GM06990 (cell line): Measurements from ENCODE around the gene TNS1.

Source experiments
- DNase-seq: peaks from one replicate; pipeline ENCODE4 v3.0.0-alpha.2; 2011; ENCODE audit not compliant: insufficient read length; ENCODE audit errors: extremely low read depth
- H3K27me3 ChIP-seq: replicated peaks from 2 replicates; pipeline ENCODE4 v1.6.0; 2011; ENCODE audit warnings: low read length; ENCODE audit not compliant: control insufficient read depth, insufficient read depth
- H3K36me3 ChIP-seq: 2 replicates; pipeline ENCODE4 v1.5.1; 2011; ENCODE audit warnings: low read length; ENCODE audit not compliant: control insufficient read depth, insufficient read depth
- H3K4me3 ChIP-seq: replicated peaks from 2 replicates; pipeline ENCODE4 v1.5.1; 2011; ENCODE audit warnings: low read depth, mild to moderate bottlenecking, control low read depth, low read length
- CTCF ChIP-seq: IDR thresholded peaks from 2 replicates; pipeline ENCODE4 v1.5.1; 2011; ENCODE audit warnings: low read length, control low read depth, mild to moderate bottlenecking, inconsistent platforms; ENCODE audit not compliant: insufficient read depth, poor library complexity, severe bottlenecking

TNS1 gene

DNA sequence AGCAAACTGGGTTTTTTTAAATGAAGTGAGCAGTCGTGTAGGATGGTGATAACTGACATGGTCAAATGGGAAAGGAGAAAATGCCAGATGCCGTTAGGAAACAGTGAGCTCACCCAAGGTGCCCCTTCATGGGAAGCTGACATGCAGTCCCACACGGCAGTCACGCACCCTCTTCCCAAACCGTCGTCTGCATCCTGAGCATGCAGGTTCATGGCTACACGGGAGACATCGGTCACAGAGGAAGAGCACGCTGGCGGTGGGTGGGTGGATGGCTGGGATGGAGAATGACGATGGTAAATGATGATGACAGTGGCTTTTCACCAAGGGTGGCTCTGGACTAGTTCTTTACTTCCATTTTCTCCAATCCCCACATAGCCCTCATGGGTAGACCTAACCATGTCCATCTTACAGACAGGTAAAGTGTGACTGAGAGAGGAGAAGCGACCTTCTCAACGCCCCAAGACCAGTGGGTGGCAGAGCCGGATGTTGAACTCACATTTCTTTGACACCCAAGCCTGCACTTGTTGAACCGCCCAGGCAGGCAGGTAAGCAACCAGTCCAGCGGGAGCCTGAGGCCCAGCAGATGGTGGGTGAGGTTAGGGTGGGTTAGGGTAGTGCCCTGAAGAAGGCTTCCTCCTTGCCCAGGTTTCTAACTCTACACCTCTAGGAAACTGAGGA lies 44.5 kb downstream of the TNS1 start:
- no peak for DNase-seq

DNA sequence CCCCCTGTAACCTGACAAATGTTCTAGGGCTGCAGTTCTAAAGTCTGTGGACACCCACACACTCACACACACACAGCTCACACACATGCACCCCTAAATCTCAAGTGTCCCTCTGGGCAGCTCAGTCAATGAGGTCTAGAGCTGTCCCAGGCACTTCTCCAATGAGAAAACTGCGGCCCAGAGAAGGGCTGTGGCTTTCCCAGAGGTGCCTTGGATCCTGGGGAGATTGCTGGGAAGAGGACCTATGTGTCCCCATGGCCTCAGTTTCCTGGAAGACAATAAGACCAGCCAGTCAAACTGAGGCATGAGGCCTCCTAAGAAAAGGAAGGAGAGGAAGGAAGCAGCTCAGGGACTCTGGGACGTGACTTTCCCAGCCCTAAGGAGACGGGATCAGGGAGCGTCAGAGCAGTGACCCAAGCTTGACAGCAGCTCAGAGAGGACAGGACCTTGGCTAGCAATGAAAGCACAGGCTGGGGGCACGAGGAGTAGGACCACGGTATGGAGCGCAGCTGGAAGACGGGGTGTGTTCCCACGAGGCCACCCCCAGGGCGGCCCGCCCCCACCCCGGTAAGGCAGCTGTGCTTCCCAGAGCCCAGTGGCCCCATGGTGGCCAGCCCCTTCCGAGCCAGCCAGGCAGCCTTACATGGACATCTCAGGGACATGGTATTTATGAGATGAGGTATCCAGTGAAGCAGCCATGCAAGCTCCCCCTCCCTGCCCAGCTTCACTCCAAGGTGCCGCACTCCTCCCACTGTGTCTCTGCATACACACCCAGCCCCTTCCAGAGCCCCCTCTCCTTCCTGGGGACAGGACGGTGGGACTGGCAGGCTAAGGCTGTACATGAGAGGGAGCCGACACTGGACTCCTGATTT lies 46.0 kb downstream of the TNS1 start:
- Histone ChIP-seq H3K27me3 (peaks cover 1% of the 10 kb centered on the region; the same call in 1 of the 2 replicates), H3K36me3 (no peaks in the 10 kb centered on the region), H3K4me3 (no peak overlapping the region)
- no peak for DNase-seq
- TF ChIP-seq CTCF: no peak

More for the DNA sequence above, 44.5 kb downstream of the TNS1 start:
- Histone ChIP-seq H3K36me3 (no peaks in the 10 kb centered on the region), H3K27me3 (peaks cover 1% of the 10 kb centered on the region; the same call in 1 of the 2 replicates), H3K4me3 (no peak overlapping the region)
- TF ChIP-seq CTCF: no peak

DNA sequence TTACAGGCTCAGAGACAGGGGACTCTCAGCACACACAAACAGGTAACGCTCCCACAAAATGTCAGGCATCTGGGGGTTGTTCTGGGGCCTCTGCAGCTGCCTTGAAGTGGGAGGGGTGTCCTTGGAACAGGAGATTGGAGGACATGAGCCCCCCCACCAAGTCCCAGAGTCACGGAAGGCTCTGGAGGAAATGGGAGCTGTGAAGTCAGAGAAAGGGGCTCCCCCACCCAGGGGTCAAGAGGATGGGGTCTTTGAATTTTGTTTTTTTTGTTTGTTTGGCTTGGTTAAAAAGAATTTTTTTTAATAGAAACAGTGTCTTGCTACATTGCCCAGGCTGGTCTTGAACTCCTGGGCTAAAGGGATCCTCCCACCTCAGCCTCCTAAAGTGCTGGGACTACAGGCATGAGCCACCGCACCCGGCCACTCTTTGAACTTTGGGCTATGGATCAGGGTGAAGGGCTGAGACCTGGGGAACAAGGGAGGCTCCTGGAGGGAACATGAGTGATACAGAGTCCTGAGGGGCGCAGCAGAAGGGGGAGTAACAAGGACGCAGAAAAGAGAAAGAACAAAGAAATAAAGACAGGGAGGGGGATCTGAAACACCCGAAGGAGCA lies 46.8 kb downstream of the TNS1 start:
- peaks cover 1% of the 10 kb centered on the region; the same call in 1 of the 2 replicates for H3K27me3 ChIP-seq
- DNase-seq: no peak
- H3K36me3 ChIP-seq: no peaks in the 10 kb centered on the region
- TF ChIP-seq CTCF: no peak
- no peak overlapping the region for H3K4me3 ChIP-seq

- Histone ChIP-seq H3K27me3 (no peaks in the 10 kb centered on the region; the same call in 1 of the 2 replicates), H3K4me3 (no peak overlapping the region), H3K36me3 (no peaks in the 10 kb centered on the region)
- no peak for DNase-seq
- no peak for TF ChIP-seq CTCF
Observed at GRCh38 chr2:217954971-217955740, 47.6 kb downstream of the TNS1 start.

DNA sequence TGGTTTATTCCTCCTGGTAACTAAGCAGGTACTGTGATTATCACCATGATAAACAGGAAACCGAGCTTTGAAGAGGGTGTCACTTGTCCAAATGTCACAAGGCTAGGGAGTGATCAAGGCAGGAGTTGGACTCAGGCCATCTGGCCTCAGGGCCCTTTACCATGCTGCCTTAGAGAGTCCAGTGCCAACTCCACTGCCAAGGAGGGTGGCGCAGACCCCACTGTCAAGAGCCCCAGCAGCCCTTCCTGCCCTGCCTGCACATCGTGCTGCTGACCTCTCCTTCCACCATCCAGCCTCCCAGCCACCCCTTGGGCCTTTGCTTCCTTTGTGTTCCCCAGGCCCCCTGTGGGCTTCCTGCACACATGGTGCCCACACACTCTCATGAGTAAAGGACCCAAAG lies 48.3 kb downstream of the TNS1 start:
- H3K36me3 ChIP-seq: no peaks in the 10 kb centered on the region
- H3K4me3 ChIP-seq: no peak overlapping the region
- no peak for TF ChIP-seq CTCF
- DNase-seq: no peak
- no peaks in the 10 kb centered on the region; the same call in 1 of the 2 replicates for H3K27me3 ChIP-seq
